SK-N-SH treated with all-trans-retinoic acid at 6 μM for 48 hours (cell line): ENCODE data around the gene DOCK4.

Experiments used
- ARNTL ChIP-seq: fragments of 450-650 bp; formaldehyde crosslinking; IDR thresholded peaks from 2 replicates; pipeline ENCODE4 v1.5.0; 2020; ENCODE audit warnings: low read depth, mild to moderate bottlenecking, moderate library complexity, borderline replicate concordance
- ESRRG ChIP-seq: fragments of 250-450 bp; sonication (Bioruptor Pico); IDR thresholded peaks from 2 replicates; pipeline ENCODE4 v1.6.1; 2021; ENCODE audit warnings: mild to moderate bottlenecking
- ZFP3 ChIP-seq: fragments of 250-450 bp; sonication (Bioruptor Pico); IDR thresholded peaks from 2 replicates; pipeline ENCODE4 v1.5.0; 2020; ENCODE audit warnings: mild to moderate bottlenecking, moderate library complexity
- ZFP30 ChIP-seq: fragments of 450-650 bp; formaldehyde crosslinking; IDR thresholded peaks from 2 replicates; pipeline ENCODE4 v1.5.0; 2022; ENCODE audit warnings: mild to moderate bottlenecking, moderate library complexity
- TF ChIP-seq, protein P1 (sequence below): fragments of 250-450 bp; sonication (Bioruptor Pico); IDR thresholded peaks from 2 replicates; pipeline ENCODE4 v1.8.0; 2020; ENCODE audit warnings: mild to moderate bottlenecking, moderate library complexity, borderline replicate concordance

DNA sequence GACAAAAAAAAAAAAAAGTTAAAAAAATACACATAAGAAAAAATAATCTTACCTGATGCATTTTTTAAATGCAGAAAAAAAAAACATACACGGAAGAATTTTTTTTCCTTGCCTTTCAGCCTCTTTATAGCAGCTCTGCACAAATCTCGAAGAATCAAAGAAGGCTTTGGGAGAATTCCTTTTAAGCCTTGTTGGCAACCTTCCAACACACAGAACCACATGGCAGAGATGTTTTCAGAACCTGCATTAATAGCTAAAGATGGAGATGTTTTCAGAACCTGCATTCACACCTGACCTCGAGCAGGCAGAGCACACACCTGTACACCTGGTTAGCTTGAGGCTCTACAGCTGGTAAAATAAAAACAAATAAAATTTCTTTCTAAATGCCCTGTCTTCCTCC is 65.6 kb downstream of the DOCK4 start:
- TF ChIP-seq, protein P1, sequence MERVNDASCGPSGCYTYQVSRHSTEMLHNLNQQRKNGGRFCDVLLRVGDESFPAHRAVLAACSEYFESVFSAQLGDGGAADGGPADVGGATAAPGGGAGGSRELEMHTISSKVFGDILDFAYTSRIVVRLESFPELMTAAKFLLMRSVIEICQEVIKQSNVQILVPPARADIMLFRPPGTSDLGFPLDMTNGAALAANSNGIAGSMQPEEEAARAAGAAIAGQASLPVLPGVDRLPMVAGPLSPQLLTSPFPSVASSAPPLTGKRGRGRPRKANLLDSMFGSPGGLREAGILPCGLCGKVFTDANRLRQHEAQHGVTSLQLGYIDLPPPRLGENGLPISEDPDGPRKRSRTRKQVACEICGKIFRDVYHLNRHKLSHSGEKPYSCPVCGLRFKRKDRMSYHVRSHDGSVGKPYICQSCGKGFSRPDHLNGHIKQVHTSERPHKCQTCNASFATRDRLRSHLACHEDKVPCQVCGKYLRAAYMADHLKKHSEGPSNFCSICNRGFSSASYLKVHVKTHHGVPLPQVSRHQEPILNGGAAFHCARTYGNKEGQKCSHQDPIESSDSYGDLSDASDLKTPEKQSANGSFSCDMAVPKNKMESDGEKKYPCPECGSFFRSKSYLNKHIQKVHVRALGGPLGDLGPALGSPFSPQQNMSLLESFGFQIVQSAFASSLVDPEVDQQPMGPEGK (CRISPR knock-in tag) = no peak
- TF ChIP-seq ZFP30 (CRISPR knock-in tag) (no peak), ARNTL (CRISPR knock-in tag) (no peak), ESRRG (no peak), ZFP3 (no peak)
